ENCODE measurements around the gene SVEP1.

The SVEP1 gene

DNA sequence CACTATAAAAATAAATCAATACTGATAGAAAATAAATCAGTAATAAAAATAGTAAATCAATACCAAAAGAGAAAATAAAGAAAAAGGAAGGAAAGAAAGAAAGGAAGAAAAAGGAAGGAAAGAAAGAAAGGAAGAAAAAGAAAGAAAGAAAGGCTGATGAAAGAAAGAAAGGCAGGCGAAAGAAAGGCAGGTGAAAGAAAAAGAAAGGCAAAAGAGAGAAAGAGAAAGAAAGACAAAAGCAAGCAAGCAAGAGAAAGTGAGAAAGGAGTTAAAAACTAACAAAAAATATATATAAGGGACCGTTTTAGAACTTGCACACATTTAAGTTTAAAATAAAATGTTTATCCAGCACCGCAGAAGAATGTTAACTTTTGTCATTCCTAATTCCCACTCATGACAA lies 116.0 kb downstream of the SVEP1 start:
- Histone ChIP-seq H3K9me3 (ENCODE audit: control insufficient read depth, insufficient read depth, low read depth, low read length) (no peaks in the 10 kb centered on the region), H3K4me1 (ENCODE audit: control insufficient read depth, insufficient read depth, low read length) (no peaks in the 10 kb centered on the region), H3K4me3 (ENCODE audit: low read depth, low read length) (no peak overlapping the region), H3K36me3 (ENCODE audit: control insufficient read depth in 2 of 2, insufficient read depth in 1 of 2, low read length in 2 of 2) (no peaks in the 10 kb centered on the region), H3K27ac (ENCODE audit: extremely low read depth, low read depth, low read length) (no peak overlapping the region)
- TF ChIP-seq ZNF366 (tag by site-specific recombination; conservative IDR thresholded peaks at IDR 0.05) (0 out of 2 replicates have a peak, but pooled peaks have one; percentile 23), PRDM1 (tag by site-specific recombination; IDR thresholded peaks at IDR 0.05) (peak; percentile 88), ZEB2 (tag by site-specific recombination; IDR thresholded peaks at IDR 0.05) (no peak)
- CTCF ChIA-PET: no interaction called here
- POLR2A ChIA-PET: no interaction called here

- no peak overlapping the region for H3K4me3 ChIP-seq (ENCODE audit: low read depth, low read length)
- no peaks in the 10 kb centered on the region for H3K4me1 ChIP-seq (ENCODE audit: control insufficient read depth, insufficient read depth, low read length)
- POLR2A ChIA-PET: no interaction called here
- H3K9me3 ChIP-seq (ENCODE audit: control insufficient read depth, insufficient read depth, low read depth, low read length): no peaks in the 10 kb centered on the region
- CTCF ChIA-PET: no interaction called here
- TF ChIP-seq ZNF426 (tag by site-specific recombination; IDR thresholded peaks at IDR 0.05): no peak
- no peak for TF ChIP-seq ZNF639 (tag by site-specific recombination; IDR thresholded peaks at IDR 0.05)
- no peak for TF ChIP-seq ZNF335 (tag by site-specific recombination; conservative IDR thresholded peaks at IDR 0.05)
- no peak for TF ChIP-seq PRDM1 (tag by site-specific recombination; IDR thresholded peaks at IDR 0.05)
- TF ChIP-seq, protein P1, sequence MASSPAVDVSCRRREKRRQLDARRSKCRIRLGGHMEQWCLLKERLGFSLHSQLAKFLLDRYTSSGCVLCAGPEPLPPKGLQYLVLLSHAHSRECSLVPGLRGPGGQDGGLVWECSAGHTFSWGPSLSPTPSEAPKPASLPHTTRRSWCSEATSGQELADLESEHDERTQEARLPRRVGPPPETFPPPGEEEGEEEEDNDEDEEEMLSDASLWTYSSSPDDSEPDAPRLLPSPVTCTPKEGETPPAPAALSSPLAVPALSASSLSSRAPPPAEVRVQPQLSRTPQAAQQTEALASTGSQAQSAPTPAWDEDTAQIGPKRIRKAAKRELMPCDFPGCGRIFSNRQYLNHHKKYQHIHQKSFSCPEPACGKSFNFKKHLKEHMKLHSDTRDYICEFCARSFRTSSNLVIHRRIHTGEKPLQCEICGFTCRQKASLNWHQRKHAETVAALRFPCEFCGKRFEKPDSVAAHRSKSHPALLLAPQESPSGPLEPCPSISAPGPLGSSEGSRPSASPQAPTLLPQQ (tag by site-specific recombination; IDR thresholded peaks at IDR 0.05): no peak
- no peak for TF ChIP-seq ZNF184 (tag by site-specific recombination; IDR thresholded peaks at IDR 0.05)
- no peak for TF ChIP-seq ZBTB44 (tag by site-specific recombination; IDR thresholded peaks at IDR 0.05)
- no peak for TF ChIP-seq TRIM28 (IDR thresholded peaks at IDR 0.05; ENCODE audit: borderline replicate concordance, low read length)
- TF ChIP-seq TSHZ1 (tag by site-specific recombination; IDR thresholded peaks at IDR 0.05; ENCODE audit: borderline replicate concordance): no peak
- TF ChIP-seq, protein P2, sequence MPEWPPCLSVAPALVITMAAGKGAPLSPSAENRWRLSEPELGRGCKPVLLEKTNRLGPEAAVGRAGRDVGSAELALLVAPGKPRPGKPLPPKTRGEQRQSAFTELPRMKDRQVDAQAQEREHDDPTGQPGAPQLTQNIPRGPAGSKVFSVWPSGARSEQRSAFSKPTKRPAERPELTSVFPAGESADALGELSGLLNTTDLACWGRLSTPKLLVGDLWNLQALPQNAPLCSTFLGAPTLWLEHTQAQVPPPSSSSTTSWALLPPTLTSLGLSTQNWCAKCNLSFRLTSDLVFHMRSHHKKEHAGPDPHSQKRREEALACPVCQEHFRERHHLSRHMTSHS (tag by site-specific recombination; IDR thresholded peaks at IDR 0.05): no peak
- TF ChIP-seq PRDM4 (tag by site-specific recombination; IDR thresholded peaks at IDR 0.05): no peak
- TF ChIP-seq ZFP41 (tag by site-specific recombination; IDR thresholded peaks at IDR 0.05; ENCODE audit: borderline replicate concordance): no peak
- no peak for TF ChIP-seq ZNF175 (tag by site-specific recombination; IDR thresholded peaks at IDR 0.05)
- no peak for TF ChIP-seq ZNF514 (tag by site-specific recombination; IDR thresholded peaks at IDR 0.05)
- H3K27ac ChIP-seq (ENCODE audit: extremely low read depth, low read depth, low read length): no peak overlapping the region
- H3K36me3 ChIP-seq (ENCODE audit: control insufficient read depth in 2 of 2, insufficient read depth in 1 of 2, low read length in 2 of 2): no peaks in the 10 kb centered on the region
These were observed 122.3 kb downstream of the SVEP1 start for GRCh38 chr9:110457245-110457644.
